ENCODE measurements around the gene SORBS2. TPM values are rescaled to one million over a fixed set of nuclear protein-coding genes. Genes with fewer than 3 reads are reported as not detected.

SORBS2 gene
- total RNA-seq, 1 experiment from 2014 or later: 9.7 TPM

- Histone ChIP-seq H2BK12ac (ENCODE audit: insufficient read length, low read depth, low read length) (no peak overlapping the region), H4K8ac (replicated peaks; ENCODE audit: insufficient read length, low read depth, low read length) (no peak overlapping the region), H3K9ac (ENCODE audit: extremely low read depth, insufficient read length, low read length) (no peak overlapping the region), H3K4me2 (ENCODE audit: insufficient read depth, insufficient read length, low read length) (no peak overlapping the region), H4K20me1 (ENCODE audit: control insufficient read depth, insufficient read depth, insufficient read length) (no peaks in the 10 kb centered on the region), H3K27me3 (ENCODE audit: insufficient read depth, low read length) (no peaks in the 10 kb centered on the region), H2AFZ (ENCODE audit: low read length) (no peak overlapping the region), H2BK20ac (ENCODE audit: low read depth, low read length, poor library complexity, severe bottlenecking) (no peak overlapping the region), H3K9me3 (ENCODE audit: control insufficient read depth, low read depth, low read length) (no peaks in the 10 kb centered on the region), H3K23me2 (ENCODE audit: insufficient read length, low read depth, low read length, poor library complexity, severe bottlenecking) (no peaks in the 10 kb centered on the region), H3K56ac (ENCODE audit: insufficient read length, low read depth, low read length) (no peak overlapping the region), H2AK5ac (ENCODE audit: insufficient read length, low read length) (no peak overlapping the region), H2BK5ac (ENCODE audit: insufficient read length, low read length) (no peak overlapping the region), H4K5ac (ENCODE audit: insufficient read length, low read depth, low read length) (no peak overlapping the region), H3K27ac (ENCODE audit: insufficient read length, low read depth, low read length) (no peak overlapping the region), H3K79me2 (ENCODE audit: insufficient read depth, low read length) (no peaks in the 10 kb centered on the region), H4K91ac (ENCODE audit: insufficient read length, low read depth, low read length) (no peak overlapping the region), H3K4ac (ENCODE audit: low read depth, low read length) (no peak overlapping the region), H3K79me1 (ENCODE audit: insufficient read depth, low read depth, low read length, poor library complexity, severe bottlenecking) (no peaks in the 10 kb centered on the region), H3T11ph (ENCODE audit: low read length) (no peak overlapping the region), H3K14ac (ENCODE audit: insufficient read depth, low read length) (no peak overlapping the region), H2BK120ac (ENCODE audit: low read depth, low read length, poor library complexity, severe bottlenecking) (no peak overlapping the region), H2BK15ac (ENCODE audit: low read depth, low read length) (no peak overlapping the region), H3K18ac (ENCODE audit: insufficient read length, low read depth, low read length) (no peak overlapping the region), H3K4me1 (ENCODE audit: insufficient read depth, low read length) (no peaks in the 10 kb centered on the region), H3K23ac (ENCODE audit: insufficient read length, low read depth, low read length) (no peak overlapping the region)
- H3K27me3 Mint-ChIP-seq (ENCODE audit: low read depth): 0 out of 2 replicates have a peak, but pooled peaks cover 2% of the 10 kb centered on the region
- H3K36me3 Mint-ChIP-seq (ENCODE audit: insufficient read depth in 1 of 3, low read depth in 3 of 3): peaks cover 0 to 11% (median 0%) of the 10 kb centered on the region in 3 experiments; a peak in 4 of 7 replicates
- peaks cover 0 to 6% of the 10 kb centered on the region in 2 experiments; a peak in 2 of 5 replicates for H3K9me3 Mint-ChIP-seq
- H3K4me3 Mint-ChIP-seq: no peak overlapping the region
- peaks cover 6 to 13% of the 10 kb centered on the region in 2 experiments for H3K4me1 Mint-ChIP-seq
- WGBS (ENCODE audit: extremely low coverage, insufficient read length, low lambda C conversion rate): no CpG with 5 or more reads among the region's 4 CpGs
- no peak overlapping the region for H3K27ac Mint-ChIP-seq
- no peak for TF ChIP-seq CTCF (conservative IDR thresholded peaks at IDR 0.05)
- no peak for DNase-seq
Observed at GRCh38 chr4:185554365-185555126, 257.4 kb downstream of the SORBS2 start.
